ENCODE measurements around the gene PUM1.

DNA sequence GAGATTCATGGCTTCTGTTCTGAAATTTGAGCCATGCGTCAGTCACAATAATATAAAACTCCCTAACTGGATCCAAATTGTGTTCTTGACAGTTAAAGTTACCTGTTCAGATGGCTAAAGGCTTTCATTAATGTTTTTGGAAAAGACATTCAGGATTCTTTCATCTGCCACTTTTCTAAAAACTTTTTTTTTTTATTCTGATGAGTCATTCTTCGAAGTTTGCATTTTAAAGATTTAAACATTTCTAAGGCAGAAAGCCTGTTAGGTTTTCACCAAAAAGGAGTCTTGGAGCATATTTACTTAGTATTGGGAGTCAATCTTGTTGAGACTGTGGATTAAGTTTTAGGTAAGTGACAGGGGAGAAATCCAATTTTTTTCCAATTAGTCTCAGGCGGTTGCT lies 138.1 kb downstream of the PUM1 start:
- TF ChIP-seq, protein P1, sequence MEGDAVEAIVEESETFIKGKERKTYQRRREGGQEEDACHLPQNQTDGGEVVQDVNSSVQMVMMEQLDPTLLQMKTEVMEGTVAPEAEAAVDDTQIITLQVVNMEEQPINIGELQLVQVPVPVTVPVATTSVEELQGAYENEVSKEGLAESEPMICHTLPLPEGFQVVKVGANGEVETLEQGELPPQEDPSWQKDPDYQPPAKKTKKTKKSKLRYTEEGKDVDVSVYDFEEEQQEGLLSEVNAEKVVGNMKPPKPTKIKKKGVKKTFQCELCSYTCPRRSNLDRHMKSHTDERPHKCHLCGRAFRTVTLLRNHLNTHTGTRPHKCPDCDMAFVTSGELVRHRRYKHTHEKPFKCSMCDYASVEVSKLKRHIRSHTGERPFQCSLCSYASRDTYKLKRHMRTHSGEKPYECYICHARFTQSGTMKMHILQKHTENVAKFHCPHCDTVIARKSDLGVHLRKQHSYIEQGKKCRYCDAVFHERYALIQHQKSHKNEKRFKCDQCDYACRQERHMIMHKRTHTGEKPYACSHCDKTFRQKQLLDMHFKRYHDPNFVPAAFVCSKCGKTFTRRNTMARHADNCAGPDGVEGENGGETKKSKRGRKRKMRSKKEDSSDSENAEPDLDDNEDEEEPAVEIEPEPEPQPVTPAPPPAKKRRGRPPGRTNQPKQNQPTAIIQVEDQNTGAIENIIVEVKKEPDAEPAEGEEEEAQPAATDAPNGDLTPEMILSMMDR (IDR thresholded peaks at IDR 0.05): no peak
- no peak for TF ChIP-seq POLR2A (IDR thresholded peaks at IDR 0.05)

Data from lower leg skin (tissue), 3 donors.